Nephron progenitor cell (in vitro differentiated cells): ENCODE results near the gene MSL1.

Experiments used
- DNase-seq: peaks from one replicate; pipeline ENCODE4 v3.0.0; 2021
- H3K27ac Mint-ChIP-seq: 2 replicates; pipeline ENCODE4 v1.8.0; 2021; ENCODE audit warnings: mild to moderate bottlenecking, moderate library complexity, mixed read lengths
- H3K27me3 Mint-ChIP-seq: 2 replicates; pipeline ENCODE4 v1.8.0; 2021; ENCODE audit warnings: mild to moderate bottlenecking, low read depth, mixed read lengths; ENCODE audit not compliant: poor library complexity
- H3K36me3 Mint-ChIP-seq: 2 replicates; pipeline ENCODE4 v1.8.0; 2021; ENCODE audit warnings: low read depth, mixed read lengths
- H3K4me1 Mint-ChIP-seq: 2 replicates; pipeline ENCODE4 v1.8.0; 2021; ENCODE audit warnings: mixed read lengths
- H3K4me3 Mint-ChIP-seq: 2 replicates; pipeline ENCODE4 v1.8.0; 2021; ENCODE audit warnings: mild to moderate bottlenecking, moderate library complexity, mixed read lengths
- H3K9me3 Mint-ChIP-seq: 2 replicates; pipeline ENCODE4 v1.8.0; 2021; ENCODE audit warnings: mild to moderate bottlenecking, moderate library complexity, mixed read lengths
- CTCF ChIP-seq: fragments of 200-600 bp; sonication (generic); IDR thresholded peaks from 2 replicates; pipeline ENCODE4 v1.5.0; 2021; ENCODE audit warnings: antibody characterized with exemption

Gene MSL1

GRCh38 chr17:40173778-40174135 is 52.0 kb downstream of the MSL1 start:
- H3K27ac Mint-ChIP-seq: peak overlapping the region; percentile 45
- no peaks in the 10 kb centered on the region for H3K9me3 Mint-ChIP-seq
- H3K4me3 Mint-ChIP-seq: no peak overlapping the region
- H3K36me3 Mint-ChIP-seq: peaks cover 73% of the 10 kb centered on the region
- H3K27me3 Mint-ChIP-seq: no peaks in the 10 kb centered on the region
- no peak for TF ChIP-seq CTCF
- peaks cover 26% of the 10 kb centered on the region for H3K4me1 Mint-ChIP-seq
- DNase-seq: no peak

GRCh38 chr17:40174514-40174913 is 52.7 kb downstream of the MSL1 start:
- peaks cover 26% of the 10 kb centered on the region for H3K4me1 Mint-ChIP-seq
- H3K27ac Mint-ChIP-seq: no peak overlapping the region
- H3K9me3 Mint-ChIP-seq: no peaks in the 10 kb centered on the region
- H3K27me3 Mint-ChIP-seq: no peaks in the 10 kb centered on the region
- no peak overlapping the region for H3K4me3 Mint-ChIP-seq
- H3K36me3 Mint-ChIP-seq: peaks cover 65% of the 10 kb centered on the region
- TF ChIP-seq CTCF: no peak
- no peak for DNase-seq

DNA sequence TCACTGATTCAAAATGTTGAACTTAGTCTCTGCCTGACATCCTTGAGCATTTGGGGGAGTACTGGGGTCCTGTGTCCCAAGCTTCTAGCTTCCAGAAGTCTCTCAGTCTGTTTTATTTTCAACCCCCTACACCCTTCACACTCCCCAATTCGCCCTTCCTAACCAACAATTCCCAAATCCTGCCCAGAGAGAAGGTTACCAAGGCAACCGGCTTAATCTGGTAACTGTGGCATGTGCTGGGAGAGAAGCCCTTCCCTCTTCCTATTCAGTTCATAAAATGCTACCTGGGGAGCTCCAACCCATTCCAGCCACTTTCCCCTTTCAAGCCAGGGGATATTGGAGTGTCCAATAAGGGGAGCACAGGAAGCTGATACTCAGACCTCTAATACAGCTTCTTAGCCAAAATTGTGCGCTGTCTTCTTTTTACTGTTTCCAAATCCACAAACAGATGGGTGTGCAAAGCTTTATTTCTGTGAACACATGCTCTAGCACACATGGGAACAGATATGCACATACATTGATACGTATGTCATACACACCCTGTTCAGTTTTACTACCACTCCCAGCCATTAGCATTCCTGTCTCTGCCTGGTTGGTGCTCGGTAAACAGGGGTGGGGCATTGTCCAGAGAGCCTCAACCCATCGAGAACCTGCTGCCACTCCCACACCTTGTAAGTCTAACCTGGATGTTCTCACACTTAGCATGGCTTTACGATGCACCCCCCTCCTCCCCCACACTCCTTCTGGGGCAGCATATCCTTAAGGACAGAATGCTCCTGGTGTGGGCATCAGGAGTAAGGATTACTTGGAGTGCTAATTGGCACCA is 54.4 kb downstream of the MSL1 start:
- DNase-seq: no peak
- peaks cover 38% of the 10 kb centered on the region for H3K4me1 Mint-ChIP-seq
- peaks cover 53% of the 10 kb centered on the region for H3K36me3 Mint-ChIP-seq
- no peak for TF ChIP-seq CTCF
- no peak overlapping the region for H3K27ac Mint-ChIP-seq
- H3K9me3 Mint-ChIP-seq: no peaks in the 10 kb centered on the region
- no peak overlapping the region for H3K4me3 Mint-ChIP-seq
- peaks cover 4% of the 10 kb centered on the region for H3K27me3 Mint-ChIP-seq

GRCh38 chr17:40176754-40177110 is 55.0 kb downstream of the MSL1 start:
- Mint-ChIP-seq H3K4me3 (peak overlapping the region; percentile 66), H3K27me3 (peaks cover 4% of the 10 kb centered on the region), H3K36me3 (peaks cover 47% of the 10 kb centered on the region), H3K9me3 (no peaks in the 10 kb centered on the region), H3K27ac (no peak overlapping the region), H3K4me1 (peaks cover 38% of the 10 kb centered on the region)
- no peak for DNase-seq
- TF ChIP-seq CTCF: no peak

DNA sequence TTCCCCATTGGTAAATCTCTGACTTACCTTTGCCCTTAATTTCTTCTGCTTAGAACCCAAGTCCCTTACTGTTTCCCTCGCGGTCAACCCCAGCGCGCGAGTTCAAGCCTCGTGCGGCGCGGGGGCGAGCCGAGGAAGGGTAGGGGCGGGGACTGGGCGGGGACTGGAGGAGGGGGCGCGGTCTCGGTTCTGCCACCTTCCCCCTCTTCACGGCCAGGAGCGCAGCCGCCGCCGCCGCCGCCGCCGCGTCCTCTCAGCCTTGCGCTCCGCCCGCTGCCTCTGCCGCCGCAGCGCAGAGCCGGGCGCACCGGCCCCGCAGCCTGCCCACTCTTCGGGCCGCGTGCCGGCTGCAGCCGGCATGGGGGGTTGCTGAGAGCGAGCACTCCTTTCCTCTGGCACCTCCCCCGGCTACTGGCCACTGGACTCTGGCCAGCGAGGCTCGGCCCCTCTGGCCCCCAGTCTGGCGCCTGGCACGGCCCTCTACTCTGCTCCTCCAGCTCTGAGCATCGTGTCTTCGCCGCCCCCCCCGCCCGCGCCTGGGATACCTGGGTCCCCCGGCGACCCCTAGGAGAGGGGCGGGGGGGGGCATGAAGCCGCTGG is 55.6 kb downstream of the MSL1 start, which contains the start of gene RAPGEFL1:
Gene RAPGEFL1 (plus strand): TSS at position 196 of the 600 bp plus-strand sequence. CDS start 392 bp downstream, at position 588.
- DNase-seq: peak; percentile 91
- TF ChIP-seq CTCF: no peak
- Mint-ChIP-seq H3K27ac (no peak within 1 kb of the TSS), H3K27me3 (peaks cover 4% of the 10 kb centered on the region), H3K36me3 (peaks cover 41% of the 10 kb centered on the region), H3K4me3 (peak within 1 kb of the TSS; percentile 76), H3K9me3 (no peaks in the 10 kb centered on the region), H3K4me1 (peaks cover 38% of the 10 kb centered on the region)
